Osteoblast (primary cell): Measurements from ENCODE around the gene DRAP1. TPM values are rescaled to one million over a fixed set of nuclear protein-coding genes. Genes with fewer than 3 reads are reported as not detected.

Source experiments
- DNase-seq: peaks from one replicate; pipeline ENCODE4 v3.0.0; 2011; ENCODE audit warnings: low spot score, mixed read lengths; ENCODE audit not compliant: insufficient read length; ENCODE audit errors: missing footprints
- H2AFZ ChIP-seq: 2 replicates; pipeline ENCODE4 v1.6.0; 2011; ENCODE audit warnings: mild to moderate bottlenecking, low read length
- H3K27ac ChIP-seq: 2 replicates; pipeline ENCODE4 v1.5.1; 2011; ENCODE audit warnings: mild to moderate bottlenecking, low read depth, low read length, moderate library complexity
- H3K27me3 ChIP-seq: 2 replicates; pipeline ENCODE4 v1.6.0; 2012; ENCODE audit warnings: mild to moderate bottlenecking, control low read depth, inconsistent platforms, low read length, moderate library complexity; ENCODE audit not compliant: insufficient read depth
- H3K36me3 ChIP-seq: 2 replicates; pipeline ENCODE4 v1.5.1; 2011; ENCODE audit warnings: mild to moderate bottlenecking, low read length, control low read depth, moderate library complexity; ENCODE audit not compliant: insufficient read depth
- H3K4me1 ChIP-seq: 2 replicates; pipeline ENCODE4 v1.5.1; 2011; ENCODE audit warnings: mild to moderate bottlenecking, low read length, control low read depth, moderate library complexity; ENCODE audit not compliant: insufficient read depth
- H3K4me2 ChIP-seq: 2 replicates; pipeline ENCODE4 v1.6.0; 2011; ENCODE audit warnings: mild to moderate bottlenecking, low read length; ENCODE audit not compliant: insufficient read depth
- H3K4me3 ChIP-seq: fragments of 200-600 bp; sonication (generic); 3 replicates; pipeline ENCODE4 v1.5.1; 2012; ENCODE audit warnings: mild to moderate bottlenecking, low read length, inconsistent platforms; ENCODE audit not compliant: insufficient read depth
- H3K79me2 ChIP-seq: 2 replicates; pipeline ENCODE4 v1.6.0; 2012; ENCODE audit warnings: mild to moderate bottlenecking, low read length, control low read depth, inconsistent platforms; ENCODE audit not compliant: insufficient read depth
- H3K9me3 ChIP-seq: 2 replicates; pipeline ENCODE4 v1.5.1; 2011; ENCODE audit warnings: low read depth, low read length, control low read depth
- H4K20me1 ChIP-seq: 2 replicates; pipeline ENCODE4 v1.6.0; 2012; ENCODE audit warnings: mild to moderate bottlenecking, low read length, control low read depth; ENCODE audit not compliant: insufficient read depth
- total RNA-seq: library from RNA; depleted of rRNA; stranded (reverse); fragments of >200 nt; gene quantifications from 2 replicates; pipeline ENCODE4 v1.2.3, GENCODE V29; 2012
- TF ChIP-seq, protein P1 (sequence below): IDR thresholded peaks from 2 replicates; pipeline ENCODE4 v1.5.1; 2011; ENCODE audit warnings: mild to moderate bottlenecking, low read depth, low read length, moderate library complexity; ENCODE audit errors: extremely low read depth

The DRAP1 gene
- total RNA-seq, 1 donor = 170 TPM

DNA sequence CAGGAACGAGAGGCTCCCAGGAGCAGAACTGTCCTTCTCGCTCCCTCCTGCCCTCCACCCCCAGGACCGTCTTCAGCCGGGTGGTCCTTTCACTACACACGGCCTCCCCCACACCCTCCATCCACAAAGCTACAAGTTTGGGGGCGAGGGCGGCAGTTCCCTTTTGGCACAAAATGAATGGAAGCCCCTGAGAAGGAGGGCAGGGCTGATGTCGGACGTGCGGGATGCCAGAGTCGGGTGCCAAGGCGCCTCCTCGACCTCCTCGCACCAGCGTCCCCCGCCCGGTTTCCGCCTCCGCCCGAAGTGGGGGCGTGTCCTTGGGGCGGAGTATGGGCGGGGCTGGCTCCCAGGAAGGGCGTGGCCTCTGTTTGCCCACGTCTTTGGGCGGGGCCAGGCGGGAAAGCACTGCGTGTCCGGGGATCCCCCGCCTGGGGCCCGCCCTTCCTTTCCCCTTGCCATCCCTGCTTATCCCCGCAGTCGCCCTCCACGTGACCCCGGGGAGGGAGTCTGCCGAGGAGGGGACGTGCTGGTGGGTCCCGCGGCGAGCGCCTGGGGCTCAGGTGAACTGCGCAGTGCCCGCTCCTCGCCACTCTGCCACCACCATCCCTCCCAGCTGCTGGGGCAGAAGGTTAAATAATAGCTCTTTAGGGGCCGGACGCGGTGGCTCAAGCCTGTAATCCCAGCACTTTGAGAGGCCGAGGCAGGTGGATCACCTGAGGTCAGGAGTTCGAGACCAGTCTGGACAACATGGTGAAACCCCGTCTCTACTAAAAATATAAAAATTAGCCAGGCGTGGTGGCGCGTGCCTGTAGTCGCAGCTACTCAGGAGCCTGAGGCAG lies 45.7 kb upstream of the DRAP1 start:
- peak overlapping the region; percentile 80 for H3K27ac ChIP-seq
- H2AFZ ChIP-seq = peak overlapping the region; percentile 72
- H3K79me2 ChIP-seq = peaks cover 37% of the 10 kb centered on the region
- H3K4me3 ChIP-seq = peak overlapping the region; percentile 81
- DNase-seq = peak; percentile 99
- TF ChIP-seq, protein P1, sequence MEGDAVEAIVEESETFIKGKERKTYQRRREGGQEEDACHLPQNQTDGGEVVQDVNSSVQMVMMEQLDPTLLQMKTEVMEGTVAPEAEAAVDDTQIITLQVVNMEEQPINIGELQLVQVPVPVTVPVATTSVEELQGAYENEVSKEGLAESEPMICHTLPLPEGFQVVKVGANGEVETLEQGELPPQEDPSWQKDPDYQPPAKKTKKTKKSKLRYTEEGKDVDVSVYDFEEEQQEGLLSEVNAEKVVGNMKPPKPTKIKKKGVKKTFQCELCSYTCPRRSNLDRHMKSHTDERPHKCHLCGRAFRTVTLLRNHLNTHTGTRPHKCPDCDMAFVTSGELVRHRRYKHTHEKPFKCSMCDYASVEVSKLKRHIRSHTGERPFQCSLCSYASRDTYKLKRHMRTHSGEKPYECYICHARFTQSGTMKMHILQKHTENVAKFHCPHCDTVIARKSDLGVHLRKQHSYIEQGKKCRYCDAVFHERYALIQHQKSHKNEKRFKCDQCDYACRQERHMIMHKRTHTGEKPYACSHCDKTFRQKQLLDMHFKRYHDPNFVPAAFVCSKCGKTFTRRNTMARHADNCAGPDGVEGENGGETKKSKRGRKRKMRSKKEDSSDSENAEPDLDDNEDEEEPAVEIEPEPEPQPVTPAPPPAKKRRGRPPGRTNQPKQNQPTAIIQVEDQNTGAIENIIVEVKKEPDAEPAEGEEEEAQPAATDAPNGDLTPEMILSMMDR = no peak
- peaks cover 20% of the 10 kb centered on the region for H3K4me1 ChIP-seq
- H3K4me2 ChIP-seq = peak overlapping the region; percentile 94
- no peaks in the 10 kb centered on the region for H3K9me3 ChIP-seq
- peaks cover 27% of the 10 kb centered on the region for H3K36me3 ChIP-seq
- peaks cover 11% of the 10 kb centered on the region for H4K20me1 ChIP-seq
- no peaks in the 10 kb centered on the region for H3K27me3 ChIP-seq

DNA sequence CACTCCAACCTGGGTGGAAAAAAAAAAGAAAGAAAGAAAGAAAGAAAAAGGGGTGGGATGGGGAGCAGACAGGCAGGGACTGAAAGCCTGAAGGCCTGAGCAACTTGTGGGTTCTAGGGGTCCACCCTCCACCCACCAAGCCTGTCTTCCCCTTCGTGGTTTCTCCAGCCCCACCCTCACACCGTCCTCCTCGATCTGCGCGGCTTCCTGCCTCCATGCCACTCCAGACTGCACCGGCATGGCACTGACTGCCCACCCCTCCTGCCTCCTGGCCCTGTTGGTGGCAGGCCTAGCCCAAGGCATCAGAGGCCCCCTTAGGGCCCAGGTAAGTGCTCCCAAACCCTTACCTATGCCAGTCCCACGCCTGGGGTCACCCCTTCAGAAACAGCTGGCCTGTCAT lies 39.6 kb upstream of the DRAP1 start, which contains the start of gene CTSW:
Gene CTSW, plus strand, starts transcription at position 221 of the 400 bp plus-strand sequence. Its CDS starts 18 bp downstream, at position 239.
- Histone ChIP-seq H3K27ac (no peak within 1 kb of the TSS), H3K9me3 (no peaks in the 10 kb centered on the region), H3K4me2 (no peak within 1 kb of the TSS), H3K79me2 (peaks cover 10% of the 10 kb centered on the region), H3K36me3 (peaks cover 26% of the 10 kb centered on the region), H4K20me1 (peaks cover 12% of the 10 kb centered on the region), H3K4me3 (no peak within 1 kb of the TSS), H3K27me3 (no peaks in the 10 kb centered on the region), H2AFZ (no peak within 1 kb of the TSS), H3K4me1 (peaks cover 3% of the 10 kb centered on the region)
- TF ChIP-seq, protein P1 = no peak
- DNase-seq = peak; percentile 42

DNA sequence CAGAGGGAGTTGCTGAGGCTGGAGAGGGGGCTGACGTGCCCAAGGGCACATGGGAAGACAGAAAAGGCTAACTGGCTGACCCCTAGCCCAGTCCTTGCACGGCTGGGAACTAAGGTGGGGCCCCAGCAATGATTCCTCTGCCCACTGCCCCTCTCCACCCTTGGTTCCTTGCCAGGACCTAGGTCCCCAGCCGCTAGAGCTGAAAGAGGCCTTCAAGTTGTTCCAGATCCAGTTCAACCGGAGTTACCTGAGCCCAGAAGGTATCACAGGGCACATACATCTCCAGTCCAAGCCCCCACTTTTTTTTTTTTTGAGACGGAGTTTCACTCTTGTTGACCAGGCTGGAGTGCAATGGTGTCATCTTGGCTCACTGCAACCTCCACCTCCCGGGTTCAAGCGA lies 39.2 kb upstream of the DRAP1 start:
- H4K20me1 ChIP-seq = peaks cover 16% of the 10 kb centered on the region
- no peak for DNase-seq
- H3K4me3 ChIP-seq = no peak overlapping the region
- peaks cover 14% of the 10 kb centered on the region for H3K79me2 ChIP-seq
- H2AFZ ChIP-seq = no peak overlapping the region
- peaks cover 30% of the 10 kb centered on the region for H3K36me3 ChIP-seq
- H3K4me2 ChIP-seq = no peak overlapping the region
- no peaks in the 10 kb centered on the region for H3K27me3 ChIP-seq
- TF ChIP-seq, protein P1 = no peak
- no peak overlapping the region for H3K27ac ChIP-seq
- H3K4me1 ChIP-seq = peaks cover 3% of the 10 kb centered on the region
- H3K9me3 ChIP-seq = no peaks in the 10 kb centered on the region

DNA sequence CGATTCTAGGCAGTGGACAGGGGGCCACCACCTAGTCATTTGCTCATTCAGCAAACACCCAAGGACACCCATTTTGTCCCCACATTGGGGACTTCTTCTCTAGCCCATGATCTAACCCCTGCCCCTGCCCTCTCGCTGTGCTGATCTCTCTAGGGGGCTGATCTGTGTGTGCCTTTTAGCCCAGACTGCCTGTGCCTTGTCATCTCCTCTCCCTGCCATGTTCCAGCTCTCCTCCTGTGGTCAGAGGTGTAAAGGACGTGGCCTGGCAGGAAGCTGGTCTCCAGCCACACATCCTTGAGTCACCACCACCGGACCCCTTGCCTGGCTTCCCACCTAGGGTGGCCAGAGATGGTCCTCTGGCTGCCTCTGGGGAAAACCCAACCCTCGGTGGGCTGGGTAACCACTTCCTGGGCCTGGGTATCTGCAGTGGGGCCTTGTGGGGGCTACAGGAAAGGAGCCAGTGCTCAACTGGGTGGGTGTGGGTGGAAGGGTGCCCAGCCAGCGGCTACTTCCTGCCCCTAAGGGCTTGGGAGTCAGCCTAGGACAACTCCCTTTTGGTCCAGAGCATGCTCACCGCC lies 38.3 kb upstream of the DRAP1 start:
- Histone ChIP-seq H3K4me3 (no peak overlapping the region), H3K27ac (no peak overlapping the region), H3K9me3 (no peaks in the 10 kb centered on the region), H3K27me3 (no peaks in the 10 kb centered on the region), H3K79me2 (peaks cover 22% of the 10 kb centered on the region), H3K4me1 (peaks cover 3% of the 10 kb centered on the region), H4K20me1 (peaks cover 21% of the 10 kb centered on the region), H3K4me2 (no peak overlapping the region), H2AFZ (no peak overlapping the region), H3K36me3 (peaks cover 37% of the 10 kb centered on the region)
- DNase-seq = peak; percentile 80
- TF ChIP-seq, protein P1 = no peak
